Calu3 (cell line): ENCODE data around the gene TEX29. TPM values are rescaled to one million over a fixed set of nuclear protein-coding genes. Genes with fewer than 3 reads are reported as not detected.

Experiments
- BruUV-seq: library from RNA; stranded (reverse); fragments of 400-500 nt; replicated peaks from 2 replicates; lab custom pipeline; 2021; lab: Mats Ljungman, UMichigan
- CTCF ChIA-PET: fragments of 300-600 bp; sonication (Branson Sonifier 250); formaldehyde crosslinking; loops from one replicate; lab custom pipeline; 2022; ENCODE audit warnings: antibody characterized with exemption; lab: Charles Lee
- DNase-seq: peaks from one replicate; pipeline ENCODE4 v3.0.0; 2022
- H3K27ac Mint-ChIP-seq: one replicate; pipeline ENCODE4 v1.8.0; 2022; ENCODE audit warnings: mixed read lengths; ENCODE audit not compliant: unreplicated experiment
- H3K27me3 Mint-ChIP-seq: one replicate; pipeline ENCODE4 v1.8.0; 2022; ENCODE audit warnings: mixed read lengths; ENCODE audit not compliant: unreplicated experiment
- H3K36me3 Mint-ChIP-seq: one replicate; pipeline ENCODE4 v1.8.0; 2022; ENCODE audit warnings: mild to moderate bottlenecking, moderate library complexity, mixed read lengths; ENCODE audit not compliant: insufficient read depth, unreplicated experiment
- H3K4me1 Mint-ChIP-seq: one replicate; pipeline ENCODE4 v1.8.0; 2022; ENCODE audit warnings: mild to moderate bottlenecking, low read depth, mixed read lengths; ENCODE audit not compliant: unreplicated experiment
- H3K4me3 Mint-ChIP-seq: one replicate; pipeline ENCODE4 v1.8.0; 2022; ENCODE audit warnings: mild to moderate bottlenecking, low read depth, moderate library complexity, mixed read lengths; ENCODE audit not compliant: unreplicated experiment
- H3K9me3 Mint-ChIP-seq: one replicate; pipeline ENCODE4 v1.8.0; 2022; ENCODE audit warnings: low read depth, mixed read lengths; ENCODE audit not compliant: unreplicated experiment
- CTCF ChIP-seq: fragments of 200-600 bp; IDR thresholded peaks from one replicate; pipeline ENCODE4 v1.8.0; 2022; ENCODE audit warnings: antibody characterized with exemption; ENCODE audit not compliant: unreplicated experiment
- intact Hi-C: fragments of 100-400 bp; cut with micrococcal nuclease; formaldehyde crosslinking; loops from one replicate; pipeline ENCODE4 v1.10.0; 2022; ENCODE audit not compliant: unreplicated experiment
- total RNA-seq: library from RNA; stranded (reverse); gene quantifications from 2 replicates; pipeline ENCODE4 v1.2.3, GENCODE V29; 2022

The TEX29 gene
- total RNA-seq, 1 experiment from 2014 or later, result not detected

GRCh38 chr13:111328574-111329410, 8.3 kb downstream of the TEX29 start:
- no peak for DNase-seq
- no peak for TF ChIP-seq CTCF
- intact Hi-C loops, result no loop called here
- Mint-ChIP-seq H3K4me3 (no peak overlapping the region), H3K27ac (no peak overlapping the region), H3K9me3 (no peaks in the 10 kb centered on the region), H3K27me3 (no peaks in the 10 kb centered on the region), H3K4me1 (no peaks in the 10 kb centered on the region), H3K36me3 (no peaks in the 10 kb centered on the region)
- no TSS peak for BruUV-seq
- CTCF ChIA-PET, result no interaction called here

GRCh38 chr13:111329641-111330040, 9.2 kb downstream of the TEX29 start:
- intact Hi-C loops, result no loop called here
- no peaks in the 10 kb centered on the region for H3K27me3 Mint-ChIP-seq
- no peaks in the 10 kb centered on the region for H3K36me3 Mint-ChIP-seq
- no TSS peak for BruUV-seq
- TF ChIP-seq CTCF, result no peak
- no peaks in the 10 kb centered on the region for H3K4me1 Mint-ChIP-seq
- H3K9me3 Mint-ChIP-seq, result no peaks in the 10 kb centered on the region
- DNase-seq, result no peak
- no peak overlapping the region for H3K4me3 Mint-ChIP-seq
- CTCF ChIA-PET, result no interaction called here
- no peak overlapping the region for H3K27ac Mint-ChIP-seq

- no peak overlapping the region for H3K4me3 Mint-ChIP-seq
- H3K9me3 Mint-ChIP-seq, result no peaks in the 10 kb centered on the region
- intact Hi-C loops, result no loop called here
- BruUV-seq, result no TSS peak
- H3K27me3 Mint-ChIP-seq, result no peaks in the 10 kb centered on the region
- no peak overlapping the region for H3K27ac Mint-ChIP-seq
- no peaks in the 10 kb centered on the region for H3K36me3 Mint-ChIP-seq
- CTCF ChIA-PET, result no interaction called here
- H3K4me1 Mint-ChIP-seq, result no peaks in the 10 kb centered on the region
- TF ChIP-seq CTCF, result no peak
- DNase-seq, result no peak
Observed at GRCh38 chr13:111330066-111330610, 9.7 kb downstream of the TEX29 start.

- intact Hi-C loops, result no loop called here
- Mint-ChIP-seq H3K4me3 (no peak overlapping the region), H3K27ac (no peak overlapping the region), H3K36me3 (no peaks in the 10 kb centered on the region), H3K27me3 (no peaks in the 10 kb centered on the region), H3K4me1 (no peaks in the 10 kb centered on the region), H3K9me3 (no peaks in the 10 kb centered on the region)
- DNase-seq, result no peak
- CTCF ChIA-PET, result no interaction called here
- no peak for TF ChIP-seq CTCF
- no TSS peak for BruUV-seq
Observed at GRCh38 chr13:111335298-111335697, 14.9 kb downstream of the TEX29 start.
